IgD-negative memory B cell (primary cell): ENCODE data around the gene NRP1. TPM values are rescaled to one million over a fixed set of nuclear protein-coding genes. Genes with fewer than 3 reads are reported as not detected.
"Not testable (repeated sequence)": the region's sequence is repeated elsewhere in the genome, so short reads cannot be mapped to it uniquely, and the experiment has no call there.

Experiments
- H3K27ac Mint-ChIP-seq, 3 donors: one replicate each; pipeline ENCODE4 v1.8.0; 2020 to 2022; ENCODE audit warnings: mild to moderate bottlenecking in 3 of 3, mixed read lengths in 3 of 3, moderate library complexity in 1 of 3
- H3K27me3 Mint-ChIP-seq: one replicate; pipeline ENCODE4 v1.8.0; 2021; ENCODE audit warnings: mixed read lengths
- H3K36me3 Mint-ChIP-seq: one replicate; pipeline ENCODE4 v1.8.0; 2020; ENCODE audit warnings: mild to moderate bottlenecking, mixed read lengths
- H3K4me1 Mint-ChIP-seq, 3 donors: one replicate each; pipeline ENCODE4 v1.8.0; 2020 to 2022; ENCODE audit warnings: mixed read lengths in 3 of 3, mild to moderate bottlenecking in 1 of 3
- H3K4me3 Mint-ChIP-seq, 4 donors: one replicate each; pipeline ENCODE4 v1.8.0; 2020 to 2022; ENCODE audit warnings: mild to moderate bottlenecking in 4 of 4, mixed read lengths in 4 of 4, moderate library complexity in 3 of 4
- H3K9me3 Mint-ChIP-seq, 3 donors: one replicate each; pipeline ENCODE4 v1.8.0; 2020 to 2021; ENCODE audit warnings: mixed read lengths in 3 of 3, mild to moderate bottlenecking in 1 of 3
- polyA plus RNA-seq: library from polyadenylated mRNA; unstranded; fragments of 300-500 nt; fragmentation: Illumina TruSeq; gene quantifications from one replicate; pipeline ENCODE4 v1.2.3, GENCODE V29; 2021

NRP1 gene
- not detected for polyA plus RNA-seq

GRCh38 chr10:33334153-33334804, at the start of gene NRP1:
TSS of gene NRP1 (minus strand) at chr10:33334667. CDS start at chr10:33334382, 285 bp downstream.
- Mint-ChIP-seq H3K4me1 (peaks cover 7 to 14% (median 11%) of the 10 kb centered on the region in 3 donors), H3K9me3 (peaks cover 0 to 3% (median 0%) of the 10 kb centered on the region in 3 donors), H3K4me3 (peak within 1 kb of the TSS; percentile 57 to 90 (median 76)), H3K36me3 (no peaks in the 10 kb centered on the region), H3K27me3 (peaks cover 45% of the 10 kb centered on the region), H3K27ac (no peak within 1 kb of the TSS)

DNA sequence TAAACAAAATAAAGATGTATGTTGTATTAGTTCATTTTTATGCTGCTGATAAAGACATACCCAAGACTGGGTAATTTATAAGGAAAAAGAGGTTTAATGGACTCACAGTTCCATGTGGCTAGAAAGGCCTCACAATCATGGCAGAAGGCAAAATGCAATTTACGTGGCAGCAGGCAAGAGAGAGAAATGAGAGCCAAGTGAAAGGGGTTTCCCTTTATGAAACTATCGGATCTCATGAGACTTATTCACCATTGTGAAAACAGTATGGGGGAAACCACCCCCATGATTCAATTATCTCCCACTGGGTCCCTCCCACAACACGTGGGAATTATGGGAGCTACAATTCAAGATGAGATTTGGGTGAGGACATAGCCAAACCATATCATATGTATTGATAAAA, 49.7 kb upstream of the NRP1 start:
- not testable (repeated sequence) for H3K27me3 Mint-ChIP-seq, H3K4me3 Mint-ChIP-seq, H3K36me3 Mint-ChIP-seq, H3K4me1 Mint-ChIP-seq, H3K27ac Mint-ChIP-seq, H3K9me3 Mint-ChIP-seq

DNA sequence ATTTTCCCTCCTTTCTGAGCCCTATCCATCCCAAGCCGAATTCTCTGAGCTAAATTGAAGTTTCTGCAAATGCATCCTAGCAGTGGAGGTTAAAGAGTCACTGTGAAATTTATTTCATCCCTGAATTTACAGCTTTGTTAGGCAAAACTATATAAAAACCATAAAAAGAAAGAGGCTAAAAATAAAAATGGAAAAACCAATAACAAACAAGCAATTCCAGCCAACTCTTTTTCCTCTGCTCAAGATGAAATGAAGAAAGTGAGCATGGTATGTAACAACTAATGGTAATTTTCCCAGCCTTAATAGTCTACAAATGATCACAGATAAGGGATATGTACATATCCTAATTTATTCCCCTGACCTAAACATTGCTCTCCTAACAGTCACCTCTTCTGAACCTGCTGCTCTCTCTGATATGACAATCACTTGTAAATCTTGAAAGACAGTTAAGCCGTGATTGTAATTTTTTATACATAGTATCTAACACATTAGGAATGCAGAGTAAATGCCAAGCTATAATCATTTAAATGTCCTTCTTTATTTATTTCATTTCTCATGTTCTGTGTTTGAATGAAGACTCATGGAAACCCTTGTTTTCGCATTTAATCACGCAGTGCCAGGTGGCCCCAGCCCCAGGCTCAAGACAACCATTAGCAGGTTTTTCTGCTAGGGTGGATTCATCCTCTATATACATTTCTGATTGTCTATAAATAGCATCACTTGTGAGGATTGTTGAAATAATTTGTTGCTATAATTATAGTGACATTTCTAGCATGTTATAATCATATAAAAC, 48.6 kb upstream of the NRP1 start:
- Mint-ChIP-seq H3K4me3 (no peak overlapping the region), H3K27ac (no peak overlapping the region), H3K36me3 (no peaks in the 10 kb centered on the region), H3K9me3 (peaks cover 0 to 5% (median 5%) of the 10 kb centered on the region in 3 donors), H3K4me1 (no peaks in the 10 kb centered on the region), H3K27me3 (peaks cover 6% of the 10 kb centered on the region)

GRCh38 chr10:33382216-33382600, 47.7 kb upstream of the NRP1 start:
- peaks cover 6% of the 10 kb centered on the region for H3K27me3 Mint-ChIP-seq

DNA sequence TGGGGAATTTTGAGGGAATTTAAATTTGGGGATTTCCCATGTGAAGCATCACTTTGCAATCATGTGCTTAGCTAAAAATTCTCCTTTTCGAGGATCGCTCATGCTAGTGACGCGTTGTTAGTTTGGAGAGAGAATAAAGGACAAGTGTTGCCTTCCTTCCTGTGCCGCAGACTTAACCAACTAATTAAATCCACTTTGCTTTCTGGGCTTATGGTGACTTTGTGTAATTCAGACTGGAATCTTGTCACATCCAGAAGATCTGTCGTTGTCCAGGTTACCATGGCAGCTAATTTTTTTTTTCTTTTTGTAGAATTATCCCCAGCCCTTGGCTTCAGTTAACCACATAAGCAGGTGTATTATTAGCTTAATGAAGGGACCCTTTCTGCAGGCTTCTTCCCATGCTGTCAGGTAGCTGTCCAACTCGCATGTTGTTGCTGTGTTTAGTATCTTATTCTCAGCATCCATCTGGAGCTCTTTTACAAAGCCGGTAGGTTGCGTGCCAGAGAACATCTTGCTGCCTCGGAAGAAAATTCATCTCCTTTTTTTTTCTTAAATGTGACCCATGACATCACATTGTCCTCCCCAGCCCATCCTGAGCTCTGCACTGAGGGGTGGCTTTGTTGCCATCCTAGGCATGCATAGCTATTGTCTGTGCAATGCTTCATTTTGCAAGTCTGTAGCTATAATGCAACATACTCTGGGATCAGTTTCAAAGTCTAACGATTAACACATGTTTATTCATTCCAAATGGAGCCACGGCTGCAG, 47.2 kb upstream of the NRP1 start:
- H3K4me3 Mint-ChIP-seq = no peak overlapping the region
- H3K4me1 Mint-ChIP-seq = no peaks in the 10 kb centered on the region

More at GRCh38 chr10:33382216-33382600, 47.7 kb upstream of the NRP1 start:
- Mint-ChIP-seq H3K4me1 (no peaks in the 10 kb centered on the region), H3K27ac (no peak overlapping the region), H3K9me3 (peaks cover 0 to 5% (median 5%) of the 10 kb centered on the region in 3 donors), H3K36me3 (no peaks in the 10 kb centered on the region), H3K4me3 (no peak overlapping the region)

DNA sequence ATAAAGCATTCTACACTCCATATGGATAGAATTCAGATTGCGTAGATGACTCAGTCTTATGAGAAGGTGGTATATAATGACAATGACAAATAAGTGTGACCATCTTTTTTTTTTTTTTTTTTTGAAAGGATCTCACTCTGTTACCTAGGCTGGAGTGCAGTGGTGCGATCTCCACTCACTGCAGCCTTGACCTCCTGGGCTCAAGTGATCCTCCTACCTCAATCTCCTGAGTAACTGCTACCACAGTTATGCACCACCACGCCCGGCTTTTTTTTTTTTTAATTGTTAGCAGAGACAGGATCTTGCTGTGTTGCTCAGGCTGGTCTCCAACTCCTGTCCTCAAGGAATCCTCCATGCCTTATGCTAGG, 43.2 kb upstream of the NRP1 start:
- Mint-ChIP-seq H3K36me3 (no peaks in the 10 kb centered on the region), H3K27ac (no peak overlapping the region), H3K9me3 (peaks cover 0 to 5% (median 5%) of the 10 kb centered on the region in 3 donors), H3K4me3 (no peak overlapping the region), H3K27me3 (peaks cover 4% of the 10 kb centered on the region), H3K4me1 (no peaks in the 10 kb centered on the region)

More for the DNA sequence above, 47.2 kb upstream of the NRP1 start:
- peaks cover 6% of the 10 kb centered on the region for H3K27me3 Mint-ChIP-seq
- peaks cover 0 to 5% (median 3%) of the 10 kb centered on the region in 3 donors for H3K9me3 Mint-ChIP-seq
- no peaks in the 10 kb centered on the region for H3K36me3 Mint-ChIP-seq
- no peak overlapping the region for H3K27ac Mint-ChIP-seq

DNA sequence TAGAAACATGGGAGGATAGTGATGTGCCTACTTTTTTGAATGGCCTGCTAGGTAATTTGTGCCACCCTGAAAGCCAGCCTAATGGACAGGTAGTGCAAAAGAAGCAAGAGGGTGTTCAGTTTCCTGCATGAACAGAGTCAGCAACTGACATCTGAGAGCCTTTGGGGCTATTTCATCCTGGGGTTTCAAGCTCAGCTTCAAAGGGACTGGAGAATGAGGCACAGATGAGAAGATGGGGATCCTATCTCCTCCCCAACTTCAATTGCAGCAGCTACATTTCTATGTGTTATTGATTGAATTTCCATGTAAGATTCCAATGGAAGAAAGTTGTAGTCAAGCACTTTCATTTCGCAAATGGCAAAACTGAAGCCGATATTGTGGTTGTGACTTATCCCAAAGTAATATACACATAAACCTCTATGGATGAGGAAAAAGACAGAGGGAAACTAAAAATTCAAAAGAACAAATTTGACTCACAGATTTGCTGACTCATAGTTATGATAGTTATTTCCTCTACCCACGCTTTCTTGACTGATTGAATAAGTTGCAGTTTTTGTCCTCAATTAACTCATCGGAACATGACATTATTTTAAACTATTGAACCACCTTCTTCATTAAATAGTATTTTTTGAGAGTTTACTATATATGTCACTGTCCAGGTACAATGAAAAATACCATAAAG, 42.6 kb upstream of the NRP1 start:
- Mint-ChIP-seq H3K27me3 (peaks cover 4% of the 10 kb centered on the region), H3K4me1 (no peaks in the 10 kb centered on the region), H3K4me3 (no peak overlapping the region), H3K9me3 (peaks cover 0 to 5% (median 5%) of the 10 kb centered on the region in 3 donors), H3K36me3 (no peaks in the 10 kb centered on the region), H3K27ac (no peak overlapping the region)

DNA sequence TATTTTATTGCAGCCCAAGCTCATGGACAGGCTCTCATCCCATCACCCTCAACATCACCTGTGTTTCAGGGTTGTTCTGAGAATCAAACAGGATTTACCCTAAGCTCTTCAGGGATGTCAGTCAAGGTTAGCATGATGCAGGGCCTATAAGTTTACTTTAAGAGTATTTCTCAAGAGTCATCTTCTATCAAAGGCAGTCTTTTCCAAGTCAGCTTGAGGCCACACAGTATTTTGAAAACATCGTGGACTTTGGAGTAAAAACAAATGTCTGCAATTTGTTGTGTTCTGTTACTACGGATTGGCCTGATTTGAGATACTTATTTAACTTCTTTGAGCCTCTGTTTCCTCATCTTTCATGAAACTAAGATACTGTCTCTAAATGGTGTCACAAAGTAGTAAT, 42.0 kb upstream of the NRP1 start:
- Mint-ChIP-seq H3K9me3 (peaks cover 0 to 5% (median 5%) of the 10 kb centered on the region in 3 donors), H3K36me3 (no peaks in the 10 kb centered on the region), H3K27ac (no peak overlapping the region), H3K4me3 (no peak overlapping the region), H3K4me1 (no peaks in the 10 kb centered on the region), H3K27me3 (peaks cover 4% of the 10 kb centered on the region)

- peaks cover 1 to 4% (median 4%) of the 10 kb centered on the region in 3 donors for H3K9me3 Mint-ChIP-seq
- no peaks in the 10 kb centered on the region for H3K36me3 Mint-ChIP-seq
- H3K4me1 Mint-ChIP-seq = no peaks in the 10 kb centered on the region
- H3K27ac Mint-ChIP-seq = no peak overlapping the region
- H3K27me3 Mint-ChIP-seq = peaks cover 2% of the 10 kb centered on the region
- H3K4me3 Mint-ChIP-seq = no peak overlapping the region
These were observed 38.8 kb upstream of the NRP1 start for GRCh38 chr10:33373263-33373662.

DNA sequence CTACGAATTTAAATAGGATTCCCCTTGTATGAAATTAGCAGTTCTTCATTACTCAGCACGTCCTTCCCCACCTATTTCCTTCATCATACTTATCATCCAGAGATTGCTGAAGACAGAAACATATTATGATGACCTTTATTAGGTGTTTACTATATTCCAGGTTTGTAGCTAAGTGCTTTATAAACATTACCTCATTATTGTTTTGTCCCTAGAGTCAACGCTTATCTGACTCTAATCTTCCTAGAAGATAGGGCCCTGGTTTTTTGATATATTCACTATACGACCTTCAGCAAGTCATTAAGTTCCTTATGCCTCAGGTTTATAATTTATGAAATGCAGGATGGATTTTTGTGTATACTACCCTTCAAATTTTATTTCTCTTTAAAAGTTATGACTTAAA, 36.8 kb upstream of the NRP1 start:
- H3K36me3 Mint-ChIP-seq = no peaks in the 10 kb centered on the region
- no peak overlapping the region for H3K4me3 Mint-ChIP-seq
- no peaks in the 10 kb centered on the region for H3K4me1 Mint-ChIP-seq
- H3K27ac Mint-ChIP-seq = no peak overlapping the region
- H3K27me3 Mint-ChIP-seq = peaks cover 2% of the 10 kb centered on the region
- H3K9me3 Mint-ChIP-seq = peaks cover 1 to 8% (median 5%) of the 10 kb centered on the region in 3 donors

DNA sequence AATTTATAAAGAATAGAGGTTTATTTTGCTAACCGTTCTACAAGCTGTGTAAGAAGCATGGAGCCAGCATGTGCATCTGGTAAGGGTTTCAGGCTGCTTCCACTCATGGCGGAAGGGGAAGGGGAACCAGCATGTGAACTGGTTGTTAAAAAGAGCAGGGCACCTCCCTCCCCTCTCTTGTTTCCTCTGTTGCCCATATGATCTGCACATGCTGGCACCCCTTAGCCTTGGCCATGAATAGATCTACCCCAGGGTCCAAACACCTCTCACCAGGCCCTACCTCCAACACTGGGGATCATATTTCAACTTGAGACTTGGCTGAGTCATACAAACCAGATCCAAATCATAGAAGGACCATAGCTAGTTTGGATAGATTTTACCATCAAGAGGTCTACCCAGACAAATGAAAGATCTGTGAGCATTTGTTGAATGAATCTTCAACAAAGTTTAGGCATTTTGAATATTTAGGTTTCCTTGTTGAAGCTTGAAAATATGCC, 36.0 kb upstream of the NRP1 start:
- H3K9me3 Mint-ChIP-seq = peaks cover 6 to 12% (median 7%) of the 10 kb centered on the region in 3 donors

GRCh38 chr10:33368086-33368485, 33.6 kb upstream of the NRP1 start:
- Mint-ChIP-seq H3K4me3 (no peak overlapping the region), H3K36me3 (no peaks in the 10 kb centered on the region), H3K4me1 (no peaks in the 10 kb centered on the region), H3K27ac (no peak overlapping the region), H3K27me3 (no peaks in the 10 kb centered on the region), H3K9me3 (peaks cover 5 to 12% (median 9%) of the 10 kb centered on the region in 3 donors)

More for the DNA sequence above, 36.0 kb upstream of the NRP1 start:
- Mint-ChIP-seq H3K36me3 (no peaks in the 10 kb centered on the region), H3K4me1 (no peaks in the 10 kb centered on the region), H3K27ac (no peak overlapping the region), H3K4me3 (no peak overlapping the region), H3K27me3 (no peaks in the 10 kb centered on the region)

- H3K27me3 Mint-ChIP-seq = no peaks in the 10 kb centered on the region
- peaks cover 5 to 12% (median 10%) of the 10 kb centered on the region in 3 donors for H3K9me3 Mint-ChIP-seq
- H3K36me3 Mint-ChIP-seq = no peaks in the 10 kb centered on the region
- no peak overlapping the region for H3K27ac Mint-ChIP-seq
- H3K4me3 Mint-ChIP-seq = no peak overlapping the region
- H3K4me1 Mint-ChIP-seq = peaks cover 0 to 2% (median 0%) of the 10 kb centered on the region in 3 donors
These were observed 31.5 kb upstream of the NRP1 start for GRCh38 chr10:33365871-33366411.

GRCh38 chr10:33365301-33365700, 30.8 kb upstream of the NRP1 start:
- peaks cover 4 to 14% (median 12%) of the 10 kb centered on the region in 3 donors for H3K9me3 Mint-ChIP-seq
- no peaks in the 10 kb centered on the region for H3K27me3 Mint-ChIP-seq
- H3K27ac Mint-ChIP-seq = no peak overlapping the region

More at GRCh38 chr10:33365301-33365700, 30.8 kb upstream of the NRP1 start:
- Mint-ChIP-seq H3K4me3 (no peak overlapping the region), H3K4me1 (peaks cover 0 to 2% (median 0%) of the 10 kb centered on the region in 3 donors), H3K36me3 (no peaks in the 10 kb centered on the region)
